Coronary artery (tissue), 2 donors: Measurements from ENCODE around the gene KIF5A.

ENCODE experiments used
- DNase-seq: peaks from one replicate; pipeline ENCODE4 v3.0.0-alpha.2; 2017; ENCODE audit warnings: low spot score
- H3K27ac ChIP-seq, 2 donors: fragments of 200-600 bp; sonication (generic); one replicate each; pipeline ENCODE4 v1.5.1; 2016 to 2019
- H3K4me3 ChIP-seq: fragments of 200-600 bp; sonication (generic); 2 replicates; pipeline ENCODE4 v1.5.1; 2016; ENCODE audit warnings: mild to moderate bottlenecking, moderate library complexity
- TF ChIP-seq, protein P1 (sequence below): fragments of 200-600 bp; sonication (generic); IDR thresholded peaks from one replicate; pipeline ENCODE4 v1.5.1; 2019; ENCODE audit warnings: antibody characterized with exemption

KIF5A gene

DNA sequence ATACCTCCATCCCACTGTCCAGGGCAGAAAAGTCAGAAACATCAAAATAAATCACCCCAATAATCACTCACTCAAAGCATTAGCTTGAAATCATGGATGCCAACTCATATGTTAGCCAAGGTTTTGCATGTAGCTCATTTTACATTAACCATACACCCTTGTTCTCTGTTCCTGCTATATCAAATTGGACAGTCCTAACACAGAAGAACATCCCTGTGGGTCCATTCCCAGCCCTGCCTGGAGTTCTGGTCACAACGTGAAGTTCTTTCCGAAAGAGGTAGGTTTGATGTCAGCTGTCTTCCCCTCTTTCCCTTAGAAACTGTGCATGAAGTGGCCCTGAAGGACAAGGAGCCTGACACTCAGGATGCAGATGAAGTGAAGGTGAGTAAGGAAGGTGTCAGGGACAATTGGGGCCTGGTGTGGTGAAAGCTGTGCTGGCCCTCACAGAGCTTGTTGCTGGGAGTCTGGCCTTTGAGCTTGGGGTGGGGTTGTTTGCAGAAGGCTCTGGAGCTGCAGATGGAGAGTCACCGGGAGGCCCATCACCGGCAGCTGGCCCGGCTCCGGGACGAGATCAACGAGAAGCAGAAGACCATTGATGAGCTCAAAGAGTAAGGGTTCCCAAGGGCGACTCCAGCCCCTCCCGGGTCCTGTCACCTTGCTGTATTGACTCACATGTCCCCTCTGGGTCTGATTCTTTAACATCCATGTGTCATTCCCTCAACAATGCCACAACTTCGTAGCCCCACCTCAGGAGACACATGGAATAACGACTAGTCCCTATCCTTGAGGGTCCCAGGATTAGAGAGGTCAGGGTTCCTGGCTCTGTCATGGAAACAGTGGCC is 26.1 kb downstream of the KIF5A start:
- TF ChIP-seq, protein P1, sequence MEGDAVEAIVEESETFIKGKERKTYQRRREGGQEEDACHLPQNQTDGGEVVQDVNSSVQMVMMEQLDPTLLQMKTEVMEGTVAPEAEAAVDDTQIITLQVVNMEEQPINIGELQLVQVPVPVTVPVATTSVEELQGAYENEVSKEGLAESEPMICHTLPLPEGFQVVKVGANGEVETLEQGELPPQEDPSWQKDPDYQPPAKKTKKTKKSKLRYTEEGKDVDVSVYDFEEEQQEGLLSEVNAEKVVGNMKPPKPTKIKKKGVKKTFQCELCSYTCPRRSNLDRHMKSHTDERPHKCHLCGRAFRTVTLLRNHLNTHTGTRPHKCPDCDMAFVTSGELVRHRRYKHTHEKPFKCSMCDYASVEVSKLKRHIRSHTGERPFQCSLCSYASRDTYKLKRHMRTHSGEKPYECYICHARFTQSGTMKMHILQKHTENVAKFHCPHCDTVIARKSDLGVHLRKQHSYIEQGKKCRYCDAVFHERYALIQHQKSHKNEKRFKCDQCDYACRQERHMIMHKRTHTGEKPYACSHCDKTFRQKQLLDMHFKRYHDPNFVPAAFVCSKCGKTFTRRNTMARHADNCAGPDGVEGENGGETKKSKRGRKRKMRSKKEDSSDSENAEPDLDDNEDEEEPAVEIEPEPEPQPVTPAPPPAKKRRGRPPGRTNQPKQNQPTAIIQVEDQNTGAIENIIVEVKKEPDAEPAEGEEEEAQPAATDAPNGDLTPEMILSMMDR: no peak
- DNase-seq: no peak
- Histone ChIP-seq H3K4me3 (no peak overlapping the region), H3K27ac (no peak overlapping the region)

- no peak overlapping the region for H3K27ac ChIP-seq
- TF ChIP-seq, protein P1: no peak
- DNase-seq: no peak
- H3K4me3 ChIP-seq: no peak overlapping the region
Measured at GRCh38 chr12:57576613-57577160, 26.8 kb downstream of the KIF5A start.

GRCh38 chr12:57577981-57578758 is 28.3 kb downstream of the KIF5A start:
- DNase-seq: no peak
- Histone ChIP-seq H3K27ac (no peak overlapping the region), H3K4me3 (no peak overlapping the region)
- TF ChIP-seq, protein P1: no peak

DNA sequence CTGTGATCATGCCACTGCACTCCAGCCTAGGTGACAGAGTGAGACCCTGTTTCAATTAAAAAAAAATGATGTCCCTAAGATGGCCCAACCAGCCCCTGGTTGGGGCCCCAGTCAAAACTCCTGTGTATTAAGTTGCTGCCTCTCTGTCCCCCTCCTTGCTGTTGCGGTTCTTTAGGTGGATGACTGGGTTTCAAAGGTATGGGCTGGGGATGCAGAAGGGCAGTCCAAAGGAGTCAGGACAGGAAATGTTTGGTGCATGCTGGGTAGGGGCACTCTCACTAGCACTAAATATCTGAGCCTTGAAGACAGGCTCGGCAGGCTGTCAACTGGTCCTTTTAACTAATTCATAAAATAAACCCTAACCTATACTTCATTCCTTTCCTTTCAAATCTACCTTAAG is 29.2 kb downstream of the KIF5A start:
- H3K4me3 ChIP-seq: no peak overlapping the region
- H3K27ac ChIP-seq: no peak overlapping the region
- no peak for DNase-seq
- TF ChIP-seq, protein P1: no peak

- no peak overlapping the region for H3K4me3 ChIP-seq
- TF ChIP-seq, protein P1: no peak
- no peak for DNase-seq
- H3K27ac ChIP-seq: no peak overlapping the region
Measured at GRCh38 chr12:57579677-57580465, 30.0 kb downstream of the KIF5A start.

DNA sequence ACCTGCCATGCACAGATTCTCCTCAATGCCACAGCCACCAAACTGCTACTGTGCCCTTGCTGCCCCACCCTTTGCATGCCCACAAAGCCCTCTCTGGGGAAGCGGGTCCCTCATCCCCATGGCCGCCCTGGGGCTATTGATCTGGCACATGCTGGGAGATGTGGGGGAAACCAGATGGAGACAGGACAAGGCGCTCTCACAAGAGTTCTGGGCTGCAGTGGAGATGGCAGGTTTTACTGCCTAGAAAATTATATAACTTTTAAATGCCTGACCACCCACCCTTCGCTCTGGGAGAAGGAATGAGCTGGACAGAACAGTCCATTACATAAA is 30.6 kb downstream of the KIF5A start:
- TF ChIP-seq, protein P1: no peak
- H3K27ac ChIP-seq: no peak overlapping the region
- H3K4me3 ChIP-seq: no peak overlapping the region
- DNase-seq: no peak
